K562 (cell line): Measurements from ENCODE around the gene HSPA5. TPM values are rescaled to one million over a fixed set of nuclear protein-coding genes. Genes with fewer than 3 reads are reported as not detected.

Source experiments
- CHD2 ChIP-seq: IDR thresholded peaks from 2 replicates; pipeline ENCODE4 v1.6.1; 2011; ENCODE audit warnings: low read depth, low read length
- EZH2 ChIP-seq: IDR thresholded peaks from 2 replicates; pipeline ENCODE4 v1.6.1; 2012; ENCODE audit warnings: low read depth, mild to moderate bottlenecking, inconsistent platforms, low read length, borderline replicate concordance
- FOXM1 ChIP-seq, 2 experiments: fragments of 450-650 bp in 1 of 2; sonication (generic) in 1 of 2; formaldehyde crosslinking in 1 of 2; IDR thresholded peaks; 2 replicates each; pipeline versions ENCODE4 v1.6.1 to v1.9.0; 2017 to 2022; ENCODE audit warnings: low read depth in 2 of 2, mild to moderate bottlenecking in 2 of 2, missing genetic modification reagents in 1 of 2, moderate library complexity in 1 of 2
- HEY1 ChIP-seq: fragments of 250-450 bp; sonication (Bioruptor Pico); IDR thresholded peaks from 2 replicates; pipeline ENCODE4 v1.5.0; 2020; ENCODE audit warnings: mild to moderate bottlenecking, moderate library complexity, borderline replicate concordance
- JUNB ChIP-seq: fragments of 450-650 bp; formaldehyde crosslinking; conservative IDR thresholded peaks from 2 replicates; pipeline ENCODE4 v1.4.0; 2020; ENCODE audit warnings: mild to moderate bottlenecking
- MXI1 ChIP-seq: IDR thresholded peaks from 2 replicates; pipeline ENCODE4 v1.6.1; 2011; ENCODE audit warnings: low read depth, mild to moderate bottlenecking, improper control_type of control experiment, low read length
- NFIC ChIP-seq: fragments of 450-650 bp; IDR thresholded peaks from 2 replicates; pipeline ENCODE4 v1.6.1; 2017; ENCODE audit warnings: mild to moderate bottlenecking, inconsistent platforms
- NFRKB ChIP-seq: fragments of 450-650 bp; IDR thresholded peaks from 2 replicates; pipeline ENCODE4 v1.6.1; 2016; ENCODE audit warnings: low read depth
- NFYB ChIP-seq: IDR thresholded peaks from 2 replicates; pipeline ENCODE4 v1.6.1; 2011; ENCODE audit warnings: mild to moderate bottlenecking, moderate library complexity; ENCODE audit not compliant: insufficient read length; ENCODE audit errors: extremely low read depth
- SIN3B ChIP-seq: fragments of 450-650 bp; IDR thresholded peaks from 2 replicates; pipeline ENCODE4 v1.6.1; 2017; ENCODE audit warnings: low read depth, mild to moderate bottlenecking, moderate library complexity
- SMAD2 ChIP-seq: fragments of 150-350 bp; IDR thresholded peaks from 2 replicates; pipeline ENCODE4 v1.6.1; 2014; ENCODE audit warnings: low read depth, mild to moderate bottlenecking, low read length
- TCF3 ChIP-seq: sonication (generic); formaldehyde crosslinking; IDR thresholded peaks from 2 replicates; pipeline ENCODE4 v1.4.0; 2020; ENCODE audit warnings: mild to moderate bottlenecking, missing genetic modification reagents
- ZFP1 ChIP-seq: fragments of 450-650 bp; formaldehyde crosslinking; IDR thresholded peaks from 2 replicates; pipeline ENCODE4 v1.4.0; 2020; ENCODE audit warnings: mild to moderate bottlenecking, mixed read lengths
- ZKSCAN1 ChIP-seq: fragments of 150-350 bp; IDR thresholded peaks from 2 replicates; pipeline ENCODE4 v1.6.1; 2016; ENCODE audit warnings: low read depth, low read length
- ZNF780A ChIP-seq: fragments of 250-450 bp; sonication (Bioruptor Pico); IDR thresholded peaks from 2 replicates; pipeline ENCODE4 v1.5.0; 2021; ENCODE audit warnings: mild to moderate bottlenecking
- polyA plus RNA-seq, 8 experiments: library from polyadenylated mRNA; depleted of rRNA in 4 of 8; stranded (reverse) in 5 of 8; unstranded in 3 of 8; fragments of >200 nt; fragmentation: Nextera tagmentation in 2 of 8; fragmentation: Illumina TruSeq in 1 of 8; extraction: Ambion mirVana in 2 of 8; extraction: Trizol in 1 of 8; gene quantifications; 2 replicates each; pipeline versions ENCODE4 v1.2.1 to v1.2.3, GENCODE V29; 2011 to 2014; ENCODE audit warnings: inconsistent platforms in 1 of 8, missing spikeins in 1 of 8
- total RNA-seq, 7 experiments: library from RNA; depleted of rRNA in 6 of 7; stranded (reverse); fragments of >200 nt in 6 of 7; fragmentation: Illumina TruSeq in 2 of 7; extraction: Trizol in 2 of 7; gene quantifications; 2 replicates each; pipeline versions ENCODE4 v1.2.1 to v1.2.3, GENCODE V29; 2011 to 2021; ENCODE audit warnings: low replicate concordance in 1 of 7
- TF ChIP-seq, protein P1 (sequence below): fragments of 200-400 bp; formaldehyde crosslinking; IDR thresholded peaks from 2 replicates; pipeline ENCODE4 v1.6.1; 2017; ENCODE audit warnings: mild to moderate bottlenecking, low read depth, low read length, moderate library complexity
- TF ChIP-seq, protein P2 (sequence below): fragments of 250-450 bp; sonication (Bioruptor Pico); IDR thresholded peaks from 2 replicates; pipeline ENCODE4 v1.8.0; 2021; ENCODE audit warnings: moderate library complexity, mild to moderate bottlenecking, inconsistent platforms
- TF ChIP-seq, protein P3 (sequence below): fragments of 450-650 bp; conservative IDR thresholded peaks from 2 replicates; pipeline ENCODE4 v1.6.1; 2016; ENCODE audit warnings: missing genetic modification characterization, low read depth, mild to moderate bottlenecking, missing compliant biosample characterization, moderate library complexity
- TF ChIP-seq, protein P4 (sequence below): sonication (generic); IDR thresholded peaks from 2 replicates; pipeline ENCODE4 v1.6.1; 2016
- TF ChIP-seq, protein P5 (sequence below), 2 experiments: fragments of 450-650 bp in 1 of 2; sonication (generic) in 1 of 2; formaldehyde crosslinking; conservative IDR thresholded peaks; 2 replicates each; pipeline versions ENCODE4 v1.4.0 to v1.8.1; 2020 to 2022; ENCODE audit warnings: mild to moderate bottlenecking in 1 of 2, missing genetic modification reagents in 1 of 2
- TF ChIP-seq, protein P6 (sequence below): sonication (generic); formaldehyde crosslinking; IDR thresholded peaks from 2 replicates; pipeline ENCODE4 v1.8.0; 2022; ENCODE audit warnings: missing genetic modification reagents, mild to moderate bottlenecking, borderline replicate concordance

Gene HSPA5
- total and polyA plus RNA-seq, 9 of the 15 experiments (the other 6 are each of a cell fraction or from before 2014, with no cell fraction given), result 48.0 to 265 (median 113) TPM

DNA sequence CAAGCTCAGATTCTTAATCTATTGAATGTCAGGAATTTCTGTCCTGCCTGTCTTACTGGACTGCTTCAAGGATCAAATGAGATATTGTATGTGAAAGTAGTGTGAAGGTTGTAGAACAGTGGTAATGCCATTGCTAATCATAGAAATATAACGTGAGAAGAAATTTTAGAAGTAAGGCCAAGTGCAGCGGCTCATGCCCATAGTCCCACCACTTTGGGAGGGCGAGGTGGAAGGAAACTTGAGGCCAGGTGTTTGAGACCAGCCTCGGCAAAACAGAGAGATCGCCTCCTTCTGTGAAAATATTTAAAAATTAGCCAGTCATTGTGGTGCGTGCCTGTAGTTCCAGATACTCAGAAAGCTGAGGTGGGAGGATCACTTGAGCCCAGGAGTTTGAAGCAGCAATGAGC lies 5.1 kb upstream of the HSPA5 start (continued):
- TF ChIP-seq, protein P1, sequence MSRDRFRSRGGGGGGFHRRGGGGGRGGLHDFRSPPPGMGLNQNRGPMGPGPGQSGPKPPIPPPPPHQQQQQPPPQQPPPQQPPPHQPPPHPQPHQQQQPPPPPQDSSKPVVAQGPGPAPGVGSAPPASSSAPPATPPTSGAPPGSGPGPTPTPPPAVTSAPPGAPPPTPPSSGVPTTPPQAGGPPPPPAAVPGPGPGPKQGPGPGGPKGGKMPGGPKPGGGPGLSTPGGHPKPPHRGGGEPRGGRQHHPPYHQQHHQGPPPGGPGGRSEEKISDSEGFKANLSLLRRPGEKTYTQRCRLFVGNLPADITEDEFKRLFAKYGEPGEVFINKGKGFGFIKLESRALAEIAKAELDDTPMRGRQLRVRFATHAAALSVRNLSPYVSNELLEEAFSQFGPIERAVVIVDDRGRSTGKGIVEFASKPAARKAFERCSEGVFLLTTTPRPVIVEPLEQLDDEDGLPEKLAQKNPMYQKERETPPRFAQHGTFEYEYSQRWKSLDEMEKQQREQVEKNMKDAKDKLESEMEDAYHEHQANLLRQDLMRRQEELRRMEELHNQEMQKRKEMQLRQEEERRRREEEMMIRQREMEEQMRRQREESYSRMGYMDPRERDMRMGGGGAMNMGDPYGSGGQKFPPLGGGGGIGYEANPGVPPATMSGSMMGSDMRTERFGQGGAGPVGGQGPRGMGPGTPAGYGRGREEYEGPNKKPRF, result no peak
- TF ChIP-seq ZNF780A (CRISPR knock-in tag), result no peak
- no peak for TF ChIP-seq SIN3B
- TF ChIP-seq, protein P2, sequence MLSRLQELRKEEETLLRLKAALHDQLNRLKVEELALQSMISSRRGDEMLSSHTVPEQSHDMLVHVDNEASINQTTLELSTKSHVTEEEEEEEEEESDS (CRISPR knock-in tag), result no peak
- TF ChIP-seq HEY1, result no peak
- no peak for TF ChIP-seq NFYB
- TF ChIP-seq, protein P3, sequence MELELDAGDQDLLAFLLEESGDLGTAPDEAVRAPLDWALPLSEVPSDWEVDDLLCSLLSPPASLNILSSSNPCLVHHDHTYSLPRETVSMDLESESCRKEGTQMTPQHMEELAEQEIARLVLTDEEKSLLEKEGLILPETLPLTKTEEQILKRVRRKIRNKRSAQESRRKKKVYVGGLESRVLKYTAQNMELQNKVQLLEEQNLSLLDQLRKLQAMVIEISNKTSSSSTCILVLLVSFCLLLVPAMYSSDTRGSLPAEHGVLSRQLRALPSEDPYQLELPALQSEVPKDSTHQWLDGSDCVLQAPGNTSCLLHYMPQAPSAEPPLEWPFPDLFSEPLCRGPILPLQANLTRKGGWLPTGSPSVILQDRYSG, result no peak
- TF ChIP-seq JUNB (CRISPR knock-in tag), result no peak
- TF ChIP-seq NFIC, result no peak
- no peak for TF ChIP-seq ZFP1
- no peak for TF ChIP-seq CHD2
- peak; percentile 85 for TF ChIP-seq TCF3 (CRISPR knock-in tag)
- TF ChIP-seq EZH2, result no peak
- no peak for TF ChIP-seq SMAD2
- 0 out of 2 replicates have a peak, but pooled peaks have one; percentile 41 for TF ChIP-seq NFRKB
- no peak for TF ChIP-seq ZKSCAN1
- TF ChIP-seq, protein P4, sequence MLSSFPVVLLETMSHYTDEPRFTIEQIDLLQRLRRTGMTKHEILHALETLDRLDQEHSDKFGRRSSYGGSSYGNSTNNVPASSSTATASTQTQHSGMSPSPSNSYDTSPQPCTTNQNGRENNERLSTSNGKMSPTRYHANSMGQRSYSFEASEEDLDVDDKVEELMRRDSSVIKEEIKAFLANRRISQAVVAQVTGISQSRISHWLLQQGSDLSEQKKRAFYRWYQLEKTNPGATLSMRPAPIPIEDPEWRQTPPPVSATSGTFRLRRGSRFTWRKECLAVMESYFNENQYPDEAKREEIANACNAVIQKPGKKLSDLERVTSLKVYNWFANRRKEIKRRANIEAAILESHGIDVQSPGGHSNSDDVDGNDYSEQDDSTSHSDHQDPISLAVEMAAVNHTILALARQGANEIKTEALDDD, result no peak
- no peak for TF ChIP-seq MXI1
- TF ChIP-seq, protein P5, sequence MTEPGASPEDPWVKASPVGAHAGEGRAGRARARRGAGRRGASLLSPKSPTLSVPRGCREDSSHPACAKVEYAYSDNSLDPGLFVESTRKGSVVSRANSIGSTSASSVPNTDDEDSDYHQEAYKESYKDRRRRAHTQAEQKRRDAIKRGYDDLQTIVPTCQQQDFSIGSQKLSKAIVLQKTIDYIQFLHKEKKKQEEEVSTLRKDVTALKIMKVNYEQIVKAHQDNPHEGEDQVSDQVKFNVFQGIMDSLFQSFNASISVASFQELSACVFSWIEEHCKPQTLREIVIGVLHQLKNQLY (CRISPR knock-in tag; conservative IDR thresholded peaks at IDR 0.05), result no peak
- TF ChIP-seq, protein P6, sequence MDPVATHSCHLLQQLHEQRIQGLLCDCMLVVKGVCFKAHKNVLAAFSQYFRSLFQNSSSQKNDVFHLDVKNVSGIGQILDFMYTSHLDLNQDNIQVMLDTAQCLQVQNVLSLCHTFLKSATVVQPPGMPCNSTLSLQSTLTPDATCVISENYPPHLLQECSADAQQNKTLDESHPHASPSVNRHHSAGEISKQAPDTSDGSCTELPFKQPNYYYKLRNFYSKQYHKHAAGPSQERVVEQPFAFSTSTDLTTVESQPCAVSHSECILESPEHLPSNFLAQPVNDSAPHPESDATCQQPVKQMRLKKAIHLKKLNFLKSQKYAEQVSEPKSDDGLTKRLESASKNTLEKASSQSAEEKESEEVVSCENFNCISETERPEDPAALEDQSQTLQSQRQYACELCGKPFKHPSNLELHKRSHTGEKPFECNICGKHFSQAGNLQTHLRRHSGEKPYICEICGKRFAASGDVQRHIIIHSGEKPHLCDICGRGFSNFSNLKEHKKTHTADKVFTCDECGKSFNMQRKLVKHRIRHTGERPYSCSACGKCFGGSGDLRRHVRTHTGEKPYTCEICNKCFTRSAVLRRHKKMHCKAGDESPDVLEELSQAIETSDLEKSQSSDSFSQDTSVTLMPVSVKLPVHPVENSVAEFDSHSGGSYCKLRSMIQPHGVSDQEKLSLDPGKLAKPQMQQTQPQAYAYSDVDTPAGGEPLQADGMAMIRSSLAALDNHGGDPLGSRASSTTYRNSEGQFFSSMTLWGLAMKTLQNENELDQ (CRISPR knock-in tag), result no peak
- no peak; the same call in 1 of the 2 replicates for TF ChIP-seq FOXM1 (IDR thresholded peaks at IDR 0.05; ENCODE audit: low read depth)
- no peak for TF ChIP-seq FOXM1 (CRISPR knock-in tag; IDR thresholded peaks at IDR 0.05; ENCODE audit: low read depth)
